Measurements from ENCODE around the gene FAM3A. TPM values are rescaled to one million over a fixed set of nuclear protein-coding genes. Genes with fewer than 3 reads are reported as not detected.

The FAM3A gene
- total and polyA plus RNA-seq, 2 of the 8 experiments (the other 6 are each of a cell fraction or from before 2014, with no cell fraction given), result 16.2 to 18.6 TPM

GRCh38 chrX:154508384-154508745, 7.7 kb downstream of the FAM3A start (continued):
- TF ChIP-seq, protein P1, sequence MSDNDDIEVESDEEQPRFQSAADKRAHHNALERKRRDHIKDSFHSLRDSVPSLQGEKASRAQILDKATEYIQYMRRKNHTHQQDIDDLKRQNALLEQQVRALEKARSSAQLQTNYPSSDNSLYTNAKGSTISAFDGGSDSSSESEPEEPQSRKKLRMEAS (IDR thresholded peaks at IDR 0.05), result no peak
- no peak for TF ChIP-seq TEAD4 (IDR thresholded peaks at IDR 0.05; ENCODE audit: low read depth, low read length)
- TF ChIP-seq CBX8 (IDR thresholded peaks at IDR 0.05; ENCODE audit: borderline replicate concordance, low read depth, low read length), result no peak
- TF ChIP-seq ZNF274 (IDR thresholded peaks at IDR 0.05; ENCODE audit: borderline replicate concordance, extremely low read depth, low read length), result no peak
- TF ChIP-seq FOSL1 (IDR thresholded peaks at IDR 0.05; ENCODE audit: insufficient read depth, low read depth, low read length), result no peak
- no peak for TF ChIP-seq EGR1 (IDR thresholded peaks at IDR 0.05; ENCODE audit: borderline replicate concordance, low read depth, low read length)
- TF ChIP-seq, protein P2, sequence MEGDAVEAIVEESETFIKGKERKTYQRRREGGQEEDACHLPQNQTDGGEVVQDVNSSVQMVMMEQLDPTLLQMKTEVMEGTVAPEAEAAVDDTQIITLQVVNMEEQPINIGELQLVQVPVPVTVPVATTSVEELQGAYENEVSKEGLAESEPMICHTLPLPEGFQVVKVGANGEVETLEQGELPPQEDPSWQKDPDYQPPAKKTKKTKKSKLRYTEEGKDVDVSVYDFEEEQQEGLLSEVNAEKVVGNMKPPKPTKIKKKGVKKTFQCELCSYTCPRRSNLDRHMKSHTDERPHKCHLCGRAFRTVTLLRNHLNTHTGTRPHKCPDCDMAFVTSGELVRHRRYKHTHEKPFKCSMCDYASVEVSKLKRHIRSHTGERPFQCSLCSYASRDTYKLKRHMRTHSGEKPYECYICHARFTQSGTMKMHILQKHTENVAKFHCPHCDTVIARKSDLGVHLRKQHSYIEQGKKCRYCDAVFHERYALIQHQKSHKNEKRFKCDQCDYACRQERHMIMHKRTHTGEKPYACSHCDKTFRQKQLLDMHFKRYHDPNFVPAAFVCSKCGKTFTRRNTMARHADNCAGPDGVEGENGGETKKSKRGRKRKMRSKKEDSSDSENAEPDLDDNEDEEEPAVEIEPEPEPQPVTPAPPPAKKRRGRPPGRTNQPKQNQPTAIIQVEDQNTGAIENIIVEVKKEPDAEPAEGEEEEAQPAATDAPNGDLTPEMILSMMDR (IDR thresholded peaks at IDR 0.05; ENCODE audit: control extremely low read depth in 1 of 3, insufficient read depth in 1 of 3, low read depth in 1 of 3, low read length in 3 of 3), result no peak
- TF ChIP-seq SIX5 (IDR thresholded peaks at IDR 0.05; ENCODE audit: low read depth, low read length), result no peak
- no peak for TF ChIP-seq RXRA (IDR thresholded peaks at IDR 0.05; ENCODE audit: insufficient read depth, low read depth, low read length)
- TF ChIP-seq POLR2AphosphoS5 (IDR thresholded peaks at IDR 0.05; ENCODE audit: low read depth, low read length), result no peak
- TF ChIP-seq GABPA (IDR thresholded peaks at IDR 0.05; ENCODE audit: borderline replicate concordance, insufficient read depth, low read length), result no peak
- no peak for TF ChIP-seq ATF3 (IDR thresholded peaks at IDR 0.05; ENCODE audit: insufficient read depth, low read depth, low read length)
- no peak for TF ChIP-seq HDAC6 (IDR thresholded peaks at IDR 0.05; ENCODE audit: low read depth, low read length)
- no peak for TF ChIP-seq TAF1 (IDR thresholded peaks at IDR 0.05; ENCODE audit: low read depth, low read length)
- TF ChIP-seq HDAC2 (IDR thresholded peaks at IDR 0.05; ENCODE audit: borderline replicate concordance in 1 of 2, low read depth in 2 of 2, low read length in 2 of 2), result no peak
- TF ChIP-seq RBBP5 (IDR thresholded peaks at IDR 0.05; ENCODE audit: borderline replicate concordance, low read depth, low read length), result no peak
- TF ChIP-seq RAD21 (IDR thresholded peaks at IDR 0.05 in 1 of 2, conservative IDR thresholded peaks at IDR 0.05 in 1 of 2; ENCODE audit: low read depth in 2 of 2, low read length in 2 of 2), result no peak
- TF ChIP-seq, protein P3, sequence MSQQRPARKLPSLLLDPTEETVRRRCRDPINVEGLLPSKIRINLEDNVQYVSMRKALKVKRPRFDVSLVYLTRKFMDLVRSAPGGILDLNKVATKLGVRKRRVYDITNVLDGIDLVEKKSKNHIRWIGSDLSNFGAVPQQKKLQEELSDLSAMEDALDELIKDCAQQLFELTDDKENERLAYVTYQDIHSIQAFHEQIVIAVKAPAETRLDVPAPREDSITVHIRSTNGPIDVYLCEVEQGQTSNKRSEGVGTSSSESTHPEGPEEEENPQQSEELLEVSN (IDR thresholded peaks at IDR 0.05), result no peak
- TF ChIP-seq YY1 (IDR thresholded peaks at IDR 0.05; ENCODE audit: low read depth, low read length), result no peak

Measured in H1 (cell line).